IMR-90 (cell line): ENCODE data around the gene DISP2. TPM values are rescaled to one million over a fixed set of nuclear protein-coding genes. Genes with fewer than 3 reads are reported as not detected.

Source experiments
- ATAC-seq: fragments of 200-7000 bp; cut with Tn5 transposase; 2 replicates; pipeline ENCODE4 v1.9.1; 2020; ENCODE audit warnings: low read depth, mild to moderate bottlenecking, moderate library complexity
- BruUV-seq: library from RNA; stranded (reverse); fragments of 400-500 nt; replicated peaks from 2 replicates; lab custom pipeline; 2021; lab: Mats Ljungman, UMichigan
- CTCF ChIA-PET: fragments of 300-600 bp; formaldehyde crosslinking; extraction: SDS; loops from one replicate; lab custom pipeline; 2021; ENCODE audit warnings: antibody characterized with exemption; lab: Yijun Ruan, JAX
- POLR2A ChIA-PET: fragments of 300-600 bp; sonication (Branson Sonifier 250); formaldehyde crosslinking; loops from one replicate; lab custom pipeline; 2022; ENCODE audit warnings: antibody characterized with exemption; ENCODE audit not compliant: unreplicated experiment; lab: Charles Lee
- DNase-seq: peaks from one replicate; pipeline ENCODE4 v3.0.0; 2013
- H2AFZ ChIP-seq: replicated peaks from 2 replicates; pipeline ENCODE3; 2013; ENCODE audit warnings: low read length, mild to moderate bottlenecking; ENCODE audit not compliant: poor library complexity
- H2AK5ac ChIP-seq: 2 replicates; pipeline ENCODE4 v1.6.1; 2013; ENCODE audit warnings: low read depth, low read length, inconsistent platforms
- H2AK9ac ChIP-seq: replicated peaks from 2 replicates; pipeline ENCODE3; 2013; ENCODE audit warnings: mild to moderate bottlenecking, low read depth, low read length, moderate library complexity; ENCODE audit not compliant: poor library complexity
- H2BK120ac ChIP-seq: 2 replicates; pipeline ENCODE4 v1.6.1; 2013; ENCODE audit warnings: low read depth, low read length, inconsistent platforms
- H2BK15ac ChIP-seq: 3 replicates; pipeline ENCODE4 v1.6.1; 2013; ENCODE audit warnings: low read depth, low read length, inconsistent platforms
- H2BK20ac ChIP-seq: 2 replicates; pipeline ENCODE4 v1.6.1; 2013; ENCODE audit warnings: low read depth, mild to moderate bottlenecking, inconsistent platforms, low read length, moderate library complexity
- H2BK5ac ChIP-seq: 2 replicates; pipeline ENCODE4 v1.6.1; 2013; ENCODE audit warnings: mild to moderate bottlenecking, low read depth, low read length, inconsistent platforms; ENCODE audit not compliant: poor library complexity, severe bottlenecking
- H3K14ac ChIP-seq: replicated peaks from 2 replicates; pipeline ENCODE4 v1.6.1; 2013; ENCODE audit warnings: low read depth, low read length, inconsistent platforms
- H3K18ac ChIP-seq: 2 replicates; pipeline ENCODE4 v1.6.1; 2013; ENCODE audit warnings: low read depth, low read length, control low read depth
- H3K23ac ChIP-seq: 2 replicates; pipeline ENCODE4 v1.6.1; 2013; ENCODE audit warnings: low read depth, low read length, inconsistent platforms
- H3K27ac ChIP-seq: 2 replicates; pipeline ENCODE4 v1.5.1; 2013; ENCODE audit warnings: mild to moderate bottlenecking, control low read depth, low read length; ENCODE audit not compliant: insufficient read depth
- H3K27me3 ChIP-seq: 2 replicates; pipeline ENCODE4 v1.6.1; 2013; ENCODE audit warnings: low read length; ENCODE audit not compliant: control insufficient read depth, insufficient read depth
- H3K36me3 ChIP-seq: 2 replicates; pipeline ENCODE4 v1.6.1; 2013; ENCODE audit warnings: low read length, mixed read lengths; ENCODE audit not compliant: control insufficient read depth, insufficient read depth
- H3K4ac ChIP-seq: 2 replicates; pipeline ENCODE4 v1.6.1; 2013; ENCODE audit warnings: low read depth, low read length, inconsistent platforms
- H3K4me1 ChIP-seq: 2 replicates; pipeline ENCODE4 v1.6.1; 2013; ENCODE audit warnings: low read length, mixed read lengths; ENCODE audit not compliant: control insufficient read depth, insufficient read depth
- H3K4me2 ChIP-seq: 2 replicates; pipeline ENCODE4 v1.6.1; 2013; ENCODE audit warnings: low read depth, mild to moderate bottlenecking, control low read depth, low read length, moderate library complexity
- H3K4me3 ChIP-seq: 2 replicates; pipeline ENCODE4 v1.5.1; 2013; ENCODE audit warnings: low read depth, mild to moderate bottlenecking, control low read depth, low read length, moderate library complexity; ENCODE audit not compliant: insufficient read depth
- H3K56ac ChIP-seq: 2 replicates; pipeline ENCODE4 v1.6.1; 2013; ENCODE audit warnings: low read length, inconsistent platforms; ENCODE audit not compliant: insufficient read depth; ENCODE audit errors: extremely low read depth
- H3K79me1 ChIP-seq, 2 experiments: 2 replicates each; pipeline ENCODE4 v1.6.1; 2013; ENCODE audit warnings: low read length in 2 of 2, inconsistent platforms in 1 of 2, low read depth in 1 of 2
- H3K9ac ChIP-seq: 2 replicates; pipeline ENCODE4 v1.6.1; 2013; ENCODE audit warnings: low read depth, low read length, control low read depth
- H3K9me1 ChIP-seq: 2 replicates; pipeline ENCODE4 v1.6.1; 2013; ENCODE audit warnings: low read length, inconsistent platforms; ENCODE audit not compliant: insufficient read depth
- H3K9me3 ChIP-seq: 2 replicates; pipeline ENCODE4 v1.6.1; 2013; ENCODE audit warnings: low read length; ENCODE audit not compliant: control insufficient read depth, insufficient read depth
- H4K20me1 ChIP-seq: 2 replicates; pipeline ENCODE4 v1.6.1; 2013; ENCODE audit warnings: low read length, inconsistent platforms; ENCODE audit not compliant: insufficient read depth
- H4K5ac ChIP-seq: 2 replicates; pipeline ENCODE4 v1.6.1; 2013; ENCODE audit warnings: mild to moderate bottlenecking, low read depth, low read length, control low read depth
- H4K8ac ChIP-seq, 2 experiments: 2 replicates each; pipeline ENCODE4 v1.6.1; 2013; ENCODE audit warnings: low read depth in 2 of 2, low read length in 2 of 2, control low read depth in 1 of 2, inconsistent platforms in 1 of 2
- H4K91ac ChIP-seq: 2 replicates; pipeline ENCODE4 v1.6.1; 2013; ENCODE audit warnings: low read depth, low read length, inconsistent platforms; ENCODE audit not compliant: insufficient read depth
- CEBPB ChIP-seq: IDR thresholded peaks from 2 replicates; pipeline ENCODE4 v1.6.1; 2012; ENCODE audit warnings: low read depth, low read length, improper control_type of control experiment
- POLR2A ChIP-seq: IDR thresholded peaks from 2 replicates; pipeline ENCODE4 v1.6.1; 2012; ENCODE audit warnings: mild to moderate bottlenecking, low read depth, low read length
- RAD21 ChIP-seq: IDR thresholded peaks from 2 replicates; pipeline ENCODE4 v1.6.1; 2012; ENCODE audit warnings: low read length, improper control_type of control experiment
- SMC3 ChIP-seq: fragments of 150-350 bp; IDR thresholded peaks from 2 replicates; pipeline ENCODE4 v1.6.1; 2016; ENCODE audit warnings: low read depth, mild to moderate bottlenecking, antibody characterized with exemption, low read length, moderate library complexity
- WGBS, 2 experiments: methylation state at CpG; one replicate each; pipeline versions ENCODE4 v1.1.5 to v1.1.7; 2013; ENCODE audit warnings: missing lambda C conversion rate in 2 of 2; ENCODE audit not compliant: insufficient read length in 1 of 2; ENCODE audit errors: extremely low coverage in 2 of 2; 5-methylcytosine and 5-hydroxymethylcytosine counted together
- dilution Hi-C: fragments of 300-500 bp; cut with HindIII; formaldehyde crosslinking; loops from one replicate; pipeline ENCODE4 v1.14.3; 2018; ENCODE audit warnings: low sequenced_read_pairs; ENCODE audit not compliant: unreplicated experiment
- in situ Hi-C: fragments of 300-500 bp; cut with MboI; formaldehyde crosslinking; loops from 3 replicates; pipeline ENCODE4 v1.14.3; 2019; ENCODE audit warnings: low sequenced_read_pairs, inconsistent platforms, mixed read lengths
- intact Hi-C: fragments of 100-400 bp; cut with micrococcal nuclease; formaldehyde crosslinking; loops from 2 replicates; pipeline ENCODE4 v1.10.0; 2022
- polyA plus RNA-seq, 3 experiments: library from polyadenylated mRNA; depleted of rRNA; stranded (reverse); fragments of >200 nt; gene quantifications; 2 replicates each; pipeline ENCODE4 v1.2.3, GENCODE V29; 2012; ENCODE audit warnings: low replicate concordance in 1 of 3
- total RNA-seq: library from RNA; depleted of rRNA; stranded (reverse); fragments of >200 nt; gene quantifications from 2 replicates; pipeline ENCODE4 v1.2.3, GENCODE V29; 2012
- TF ChIP-seq, protein P1 (sequence below): conservative IDR thresholded peaks from 2 replicates; pipeline ENCODE4 v1.5.1; 2012; ENCODE audit warnings: mild to moderate bottlenecking, low read depth, low read length, improper control_type of control experiment

DISP2 gene
- total and polyA plus RNA-seq, 2 of the 4 experiments (the other 2 are of a cell fraction): 0.34 to 0.36 TPM

DNA sequence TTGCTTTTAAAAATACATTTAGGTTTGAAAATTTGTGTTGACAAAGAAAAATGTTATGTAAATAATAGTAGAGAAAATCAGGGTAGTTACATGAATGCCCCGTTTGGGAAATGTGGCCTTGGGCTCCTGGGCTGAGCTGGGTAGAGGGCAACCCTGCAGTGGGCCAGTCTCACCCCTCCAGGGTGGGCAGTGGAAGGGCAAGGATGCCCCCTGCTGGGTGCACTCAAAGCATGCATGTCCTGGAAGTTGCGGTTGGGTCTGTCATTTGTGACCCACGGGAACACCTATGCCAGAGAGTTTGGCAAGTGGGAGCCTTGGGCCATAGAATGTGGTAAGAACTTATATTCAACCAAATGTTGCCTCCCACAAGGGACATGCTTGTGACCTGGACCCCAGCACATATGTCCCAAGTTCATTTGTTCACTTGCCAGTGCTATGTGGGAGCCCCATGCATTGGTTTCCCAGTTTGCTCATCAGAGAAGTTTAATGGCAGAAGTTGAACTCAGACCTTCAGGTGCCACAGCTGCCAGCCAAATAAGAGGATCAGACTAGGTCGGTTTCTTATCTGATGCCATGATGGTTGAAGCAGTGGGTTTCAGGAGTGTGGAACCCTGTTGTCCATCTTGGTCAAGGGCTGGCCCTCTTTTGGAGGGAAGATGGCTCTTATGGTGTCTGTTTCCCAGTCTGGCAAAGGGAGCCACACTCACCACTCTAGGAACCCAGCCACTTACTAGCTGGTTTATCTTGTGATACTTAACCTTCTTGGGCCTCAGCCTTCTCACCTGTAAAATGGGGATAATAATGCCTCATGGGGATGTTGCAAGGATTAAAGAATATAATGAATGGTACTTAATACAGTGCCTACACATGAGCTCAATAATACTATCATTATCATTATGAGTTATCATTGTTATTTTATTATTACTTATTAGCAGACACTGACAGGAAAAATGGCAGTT, 47.7 kb upstream of the DISP2 start:
- Histone ChIP-seq H3K23ac (no peak overlapping the region), H2AK5ac (no peak overlapping the region), H3K9me1 (no peaks in the 10 kb centered on the region), H3K79me1 (no peaks in the 10 kb centered on the region), H4K8ac (no peak overlapping the region), H3K4me2 (no peak overlapping the region), H2AFZ (no peak overlapping the region), H3K36me3 (no peaks in the 10 kb centered on the region), H2BK120ac (no peak overlapping the region), H3K18ac (no peak overlapping the region), H3K56ac (no peak overlapping the region), H3K4ac (no peak overlapping the region), H2AK9ac (no peak overlapping the region), H2BK15ac (no peak overlapping the region), H3K27ac (no peak overlapping the region), H3K4me1 (peaks cover 6% of the 10 kb centered on the region), H3K9ac (no peak overlapping the region), H3K4me3 (no peak overlapping the region), H4K20me1 (no peaks in the 10 kb centered on the region), H2BK5ac (no peak overlapping the region), H3K14ac (no peak overlapping the region), H2BK20ac (no peak overlapping the region), H3K9me3 (no peaks in the 10 kb centered on the region), H4K91ac (no peak overlapping the region), H3K27me3 (peaks cover 57% of the 10 kb centered on the region), H4K5ac (no peak overlapping the region)
- ATAC-seq: peak; percentile 71
- in situ Hi-C loops: no loop called here
- no TSS peak for BruUV-seq
- dilution Hi-C loops: no loop called here
- TF ChIP-seq CEBPB (no peak), POLR2A (no peak), RAD21 (peak; percentile 83), SMC3 (peak; percentile 77)
- TF ChIP-seq, protein P1, sequence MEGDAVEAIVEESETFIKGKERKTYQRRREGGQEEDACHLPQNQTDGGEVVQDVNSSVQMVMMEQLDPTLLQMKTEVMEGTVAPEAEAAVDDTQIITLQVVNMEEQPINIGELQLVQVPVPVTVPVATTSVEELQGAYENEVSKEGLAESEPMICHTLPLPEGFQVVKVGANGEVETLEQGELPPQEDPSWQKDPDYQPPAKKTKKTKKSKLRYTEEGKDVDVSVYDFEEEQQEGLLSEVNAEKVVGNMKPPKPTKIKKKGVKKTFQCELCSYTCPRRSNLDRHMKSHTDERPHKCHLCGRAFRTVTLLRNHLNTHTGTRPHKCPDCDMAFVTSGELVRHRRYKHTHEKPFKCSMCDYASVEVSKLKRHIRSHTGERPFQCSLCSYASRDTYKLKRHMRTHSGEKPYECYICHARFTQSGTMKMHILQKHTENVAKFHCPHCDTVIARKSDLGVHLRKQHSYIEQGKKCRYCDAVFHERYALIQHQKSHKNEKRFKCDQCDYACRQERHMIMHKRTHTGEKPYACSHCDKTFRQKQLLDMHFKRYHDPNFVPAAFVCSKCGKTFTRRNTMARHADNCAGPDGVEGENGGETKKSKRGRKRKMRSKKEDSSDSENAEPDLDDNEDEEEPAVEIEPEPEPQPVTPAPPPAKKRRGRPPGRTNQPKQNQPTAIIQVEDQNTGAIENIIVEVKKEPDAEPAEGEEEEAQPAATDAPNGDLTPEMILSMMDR: peak; percentile 71
- intact Hi-C loops: loop anchor here (1.0 to 2.0 kb wide), 2 partner anchors 31 to 93 kb away; no protein-coding TSS in a partner anchor
- ChIA-PET POLR2A (no interaction called here), CTCF (interaction anchor here (0.5 to 1.5 kb wide), 9 partner anchors 10 to 31 kb away, joined by 3 to 7 read pairs (median 4); partner anchors contain the start of genes ANKRD63 and INAFM2)
- peak; percentile 33 for DNase-seq
- WGBS, 2 experiments: 0% methylated on average over 2 of the region's 4 CpGs; no CpG with 5 or more reads in 1 of the 2 experiments
